Measurements from ENCODE around the gene NHLRC1.

The NHLRC1 gene

DNA sequence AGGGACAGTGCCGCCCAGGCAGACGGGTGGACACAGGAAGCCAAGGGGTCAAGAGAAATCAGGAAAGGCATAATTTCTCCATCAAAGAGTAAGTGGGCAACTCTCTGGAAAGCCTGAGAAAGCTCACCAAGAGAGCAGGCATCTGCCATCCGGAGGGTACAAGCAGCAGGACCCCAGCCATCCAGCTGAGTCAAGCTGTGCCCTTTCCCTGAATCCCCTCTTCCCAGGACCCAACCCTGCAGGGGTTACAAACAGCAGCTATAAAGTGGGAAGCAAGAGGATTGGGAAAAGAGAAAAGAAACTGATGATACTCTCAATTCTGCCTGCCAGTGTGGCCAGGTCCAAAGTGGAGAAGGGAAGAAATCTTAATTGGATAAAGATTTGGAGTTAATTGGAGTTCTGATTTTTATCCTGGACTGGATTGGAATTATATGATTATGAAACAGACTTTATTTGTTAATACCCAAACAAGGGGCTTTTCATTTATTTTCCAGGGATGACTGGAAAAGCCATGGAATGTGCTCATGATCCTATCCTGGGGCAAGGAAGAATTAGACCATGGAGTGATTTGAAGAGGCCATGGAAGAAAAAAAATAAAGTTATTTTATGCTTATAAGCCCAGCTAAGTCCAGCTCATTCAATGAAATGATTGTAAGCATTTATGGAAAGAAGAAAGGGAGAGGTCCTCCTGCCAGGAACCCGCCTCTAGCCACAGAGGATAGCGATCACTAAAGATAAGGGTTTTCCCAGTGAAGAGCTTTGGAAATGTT lies 34.9 kb downstream of the NHLRC1 start:
- no peak for DNase-seq (ENCODE audit: low read depth)

- no peak for DNase-seq (ENCODE audit: low read depth)
Observed at GRCh38 chr6:18081025-18081668, 41.3 kb downstream of the NHLRC1 start.

DNA sequence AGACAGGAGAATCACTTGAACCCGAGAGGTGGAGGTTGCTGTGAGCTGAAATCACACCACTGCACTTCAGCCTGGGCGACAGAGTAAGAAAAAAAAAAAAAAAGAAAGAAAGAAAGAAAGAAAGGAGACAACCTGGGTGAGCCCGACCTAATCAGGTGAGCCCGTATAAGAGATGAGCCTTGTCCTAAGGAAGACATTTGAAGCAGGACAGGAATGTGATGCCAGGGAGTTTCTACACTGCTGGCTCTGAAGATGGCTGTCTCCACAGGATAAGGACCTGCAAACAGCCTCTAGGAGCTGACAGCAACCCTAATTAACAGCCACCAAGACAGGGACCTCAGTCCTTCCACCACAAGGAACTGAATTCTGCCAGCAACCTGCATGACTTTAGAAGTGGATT lies 41.9 kb downstream of the NHLRC1 start:
- no peak for DNase-seq (ENCODE audit: low read depth)

- no peak for DNase-seq (ENCODE audit: low read depth)
Observed at GRCh38 chr6:18078866-18079265, 43.6 kb downstream of the NHLRC1 start.

GRCh38 chr6:18076231-18076630 lies 46.2 kb downstream of the NHLRC1 start:
- no peak for DNase-seq (ENCODE audit: low read depth)

- no peak for DNase-seq (ENCODE audit: low read depth)
Observed at GRCh38 chr6:18072841-18073240, 49.6 kb downstream of the NHLRC1 start.

DNA sequence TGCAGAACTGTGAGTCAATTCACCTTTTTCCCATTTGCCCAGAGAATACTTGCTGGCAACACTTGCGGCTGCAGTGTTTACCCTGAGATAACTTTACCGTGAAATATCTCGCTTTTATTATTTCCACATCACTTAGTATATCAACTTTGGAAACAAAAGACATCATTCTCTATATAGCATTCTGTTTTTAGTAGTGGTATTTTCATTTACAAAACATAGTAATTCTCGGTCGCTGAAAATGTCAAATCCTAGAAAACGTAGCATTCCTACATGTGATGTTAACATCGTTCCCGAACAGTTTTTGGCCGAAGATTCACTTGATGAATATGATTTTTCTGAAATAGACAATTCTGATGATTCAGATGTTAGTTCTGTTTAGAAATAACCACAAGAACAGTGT lies 52.0 kb downstream of the NHLRC1 start:
- DNase-seq (ENCODE audit: low read depth): no peak

All from T follicular helper cell (primary cell).